HUDEP-2 (cell line): Measurements from ENCODE around the gene CFAP97.
"Not testable (repeated sequence)": the region's sequence is repeated elsewhere in the genome, so short reads cannot be mapped to it uniquely, and the experiment has no call there.

Experiments
- DNase-seq, 76 experiments: peaks; one replicate each; lab custom pipeline; 2025; ENCODE audit not compliant: unreplicated experiment in 76 of 76; lab: John Stamatoyannopoulos, UW

The CFAP97 gene

GRCh38 chr4:185202984-185203485 lies 765 bp downstream of the CFAP97 start:
- peak in 14 of 76 experiments; percentile 5 to 57 (median 25) for DNase-seq

- peak in 70 of 76 experiments; percentile 2 to 88 (median 60) for DNase-seq
These were observed 1.5 kb downstream of the CFAP97 start for GRCh38 chr4:185201977-185202962.

- DNase-seq = not testable (repeated sequence)
These were observed 5.6 kb downstream of the CFAP97 start for GRCh38 chr4:185198189-185198588.

GRCh38 chr4:185196437-185196836 lies 7.4 kb downstream of the CFAP97 start:
- DNase-seq = no peak

- DNase-seq = no peak
These were observed 8.6 kb downstream of the CFAP97 start for GRCh38 chr4:185194924-185195888.

- DNase-seq = no peak
These were observed 11.7 kb downstream of the CFAP97 start for GRCh38 chr4:185192059-185192458.

- DNase-seq = peak in 19 of 76 experiments; percentile 3 to 52 (median 22)
These were observed 13.4 kb downstream of the CFAP97 start for GRCh38 chr4:185190306-185190856.

- DNase-seq = no peak
These were observed 14.0 kb downstream of the CFAP97 start for GRCh38 chr4:185189606-185190305.

GRCh38 chr4:185186769-185187168 lies 17.0 kb downstream of the CFAP97 start:
- DNase-seq = no peak

GRCh38 chr4:185183622-185184281 lies 20.0 kb downstream of the CFAP97 start:
- DNase-seq = peak in 70 of 76 experiments; percentile 7 to 82 (median 64)

- no peak for DNase-seq
These were observed 21.6 kb downstream of the CFAP97 start for GRCh38 chr4:185182239-185182638.

GRCh38 chr4:185179488-185179887 lies 24.3 kb downstream of the CFAP97 start:
- DNase-seq = no peak

- no peak for DNase-seq
These were observed 32.3 kb downstream of the CFAP97 start for GRCh38 chr4:185171373-185172071.

- peak in 70 of 76 experiments; percentile 2 to 89 (median 64) for DNase-seq
These were observed 36.6 kb downstream of the CFAP97 start for GRCh38 chr4:185167234-185167633.

- no peak for DNase-seq
These were observed 38.2 kb downstream of the CFAP97 start for GRCh38 chr4:185165605-185166063.

GRCh38 chr4:185151296-185151695 lies 52.5 kb downstream of the CFAP97 start:
- DNase-seq = no peak

- no peak for DNase-seq
These were observed 54.4 kb downstream of the CFAP97 start for GRCh38 chr4:185149392-185149791.

- no peak for DNase-seq
These were observed 58.2 kb downstream of the CFAP97 start for GRCh38 chr4:185145572-185145971.
